ENCODE data around the gene LLGL2. TPM values are rescaled to one million over a fixed set of nuclear protein-coding genes. Genes with fewer than 3 reads are reported as not detected.

LLGL2 gene
- total and polyA plus RNA-seq, 10 of the 15 experiments (the other 5 are each of a cell fraction or from before 2014, with no cell fraction given): 0.21 to 9.9 (median 4.5) TPM

- ChIA-PET SMC1A (ENCODE audit: uncharacterized antibody, unreplicated experiment) (interaction anchor here (1.4 kb wide), 1 partner anchor 77 kb away, joined by 5 read pairs; no protein-coding TSS in a partner anchor), CTCF (interaction anchor here (1.5 kb wide), 1 partner anchor 10 kb away, joined by 6 read pairs; the partner anchor contains the start of gene TSEN54)
- no peak for TF ChIP-seq NKRF (conservative IDR thresholded peaks at IDR 0.05)
- no peak for TF ChIP-seq PKNOX1 (IDR thresholded peaks at IDR 0.05)
- no peak for TF ChIP-seq WRNIP1 (IDR thresholded peaks at IDR 0.05; ENCODE audit: borderline replicate concordance, low read depth, low read length)
- no peak for TF ChIP-seq PAX8 (IDR thresholded peaks at IDR 0.05)
- TF ChIP-seq, protein P1, sequence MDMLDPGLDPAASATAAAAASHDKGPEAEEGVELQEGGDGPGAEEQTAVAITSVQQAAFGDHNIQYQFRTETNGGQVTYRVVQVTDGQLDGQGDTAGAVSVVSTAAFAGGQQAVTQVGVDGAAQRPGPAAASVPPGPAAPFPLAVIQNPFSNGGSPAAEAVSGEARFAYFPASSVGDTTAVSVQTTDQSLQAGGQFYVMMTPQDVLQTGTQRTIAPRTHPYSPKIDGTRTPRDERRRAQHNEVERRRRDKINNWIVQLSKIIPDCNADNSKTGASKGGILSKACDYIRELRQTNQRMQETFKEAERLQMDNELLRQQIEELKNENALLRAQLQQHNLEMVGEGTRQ (IDR thresholded peaks at IDR 0.05; ENCODE audit: borderline replicate concordance, low read depth, low read length): no peak
- no peak for TF ChIP-seq SKIL (IDR thresholded peaks at IDR 0.05; ENCODE audit: low read depth, poor library complexity, severe bottlenecking)
- no peak for TF ChIP-seq TBL1XR1 (IDR thresholded peaks at IDR 0.05; ENCODE audit: low read depth, low read length)
- TF ChIP-seq STAT3 (IDR thresholded peaks at IDR 0.05; ENCODE audit: low read depth, low read length): no peak
- TF ChIP-seq ZNF622 (IDR thresholded peaks at IDR 0.05): no peak
- TF ChIP-seq GATAD2B (conservative IDR thresholded peaks at IDR 0.05; ENCODE audit: low read depth): no peak
- TF ChIP-seq, protein P2, sequence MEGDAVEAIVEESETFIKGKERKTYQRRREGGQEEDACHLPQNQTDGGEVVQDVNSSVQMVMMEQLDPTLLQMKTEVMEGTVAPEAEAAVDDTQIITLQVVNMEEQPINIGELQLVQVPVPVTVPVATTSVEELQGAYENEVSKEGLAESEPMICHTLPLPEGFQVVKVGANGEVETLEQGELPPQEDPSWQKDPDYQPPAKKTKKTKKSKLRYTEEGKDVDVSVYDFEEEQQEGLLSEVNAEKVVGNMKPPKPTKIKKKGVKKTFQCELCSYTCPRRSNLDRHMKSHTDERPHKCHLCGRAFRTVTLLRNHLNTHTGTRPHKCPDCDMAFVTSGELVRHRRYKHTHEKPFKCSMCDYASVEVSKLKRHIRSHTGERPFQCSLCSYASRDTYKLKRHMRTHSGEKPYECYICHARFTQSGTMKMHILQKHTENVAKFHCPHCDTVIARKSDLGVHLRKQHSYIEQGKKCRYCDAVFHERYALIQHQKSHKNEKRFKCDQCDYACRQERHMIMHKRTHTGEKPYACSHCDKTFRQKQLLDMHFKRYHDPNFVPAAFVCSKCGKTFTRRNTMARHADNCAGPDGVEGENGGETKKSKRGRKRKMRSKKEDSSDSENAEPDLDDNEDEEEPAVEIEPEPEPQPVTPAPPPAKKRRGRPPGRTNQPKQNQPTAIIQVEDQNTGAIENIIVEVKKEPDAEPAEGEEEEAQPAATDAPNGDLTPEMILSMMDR (IDR thresholded peaks at IDR 0.05 in 2 of 3, conservative IDR thresholded peaks at IDR 0.05 in 1 of 3; ENCODE audit: control insufficient read depth in 2 of 3, extremely low read depth in 1 of 3, insufficient read depth in 1 of 3, low read depth in 3 of 3, low read length in 3 of 3): no peak
- TF ChIP-seq MEF2B (IDR thresholded peaks at IDR 0.05; ENCODE audit: partially characterized antibody, poor library complexity, severe bottlenecking): no peak
- no peak for TF ChIP-seq SMARCA5 (IDR thresholded peaks at IDR 0.05)
These were observed 19.4 kb upstream of the LLGL2 start for GRCh38 chr17:75506134-75506533.

More at GRCh38 chr17:75506134-75506533, 19.4 kb upstream of the LLGL2 start:
- Histone ChIP-seq H3K27ac (ENCODE audit: control insufficient read depth, insufficient read depth) (no peak overlapping the region), H3K4me3 (no peak overlapping the region), H3K79me2 (ENCODE audit: control insufficient read depth, insufficient read depth, low read length) (no peaks in the 10 kb centered on the region), H2AFZ (ENCODE audit: control insufficient read depth, low read depth, low read length) (no peak overlapping the region), H3K9ac (ENCODE audit: control insufficient read depth, insufficient read depth, low read length) (no peak overlapping the region), H3K9me3 (replicated peaks; ENCODE audit: control insufficient read depth, insufficient read depth, low read length) (no peaks in the 10 kb centered on the region), H3K4me1 (ENCODE audit: control insufficient read depth, insufficient read depth, low read length) (no peaks in the 10 kb centered on the region), H3K36me3 (ENCODE audit: control insufficient read depth in 2 of 2, insufficient read depth in 2 of 2, low read length in 1 of 2) (no peaks in the 10 kb centered on the region; a peak in 1 of 4 replicates), H3K4me2 (ENCODE audit: control insufficient read depth, insufficient read depth) (no peak overlapping the region), H4K20me1 (ENCODE audit: control insufficient read depth, insufficient read depth) (no peaks in the 10 kb centered on the region), H3K27me3 (replicated peaks in 1 of 2; ENCODE audit: control insufficient read depth in 2 of 2, insufficient read depth in 2 of 2, low read length in 1 of 2) (no peaks in the 10 kb centered on the region)
- in situ Hi-C loops (cut with MboI): no loop called here
- intact Hi-C loops (cut with micrococcal nuclease; ENCODE audit: unreplicated experiment): no loop called here
- DNase-seq (ENCODE audit: low read depth, low spot score) (no peak), FAIRE-seq (no peak), ATAC-seq (no peak)
- ChIA-PET RAD21 (ENCODE audit: unreplicated experiment) (no interaction called here), POLR2A (interaction anchor here (0.6 kb wide), 1 partner anchor 22 kb away, joined by 3 read pairs; no protein-coding TSS in a partner anchor)
- WGBS (ENCODE audit: insufficient coverage, insufficient replicate concordance, low lambda C conversion rate, missing lambda C conversion rate): 59% methylated on average over 19 of the region's 21 CpGs
- BruUV-seq (replicated peaks): no TSS peak
